AG10803 (cell line): ENCODE results near the gene MAST2.

Experiments
- DNase-seq: peaks from one replicate; pipeline ENCODE4 v3.0.0; 2010; ENCODE audit warnings: low read depth
- H3K4me3 ChIP-seq: 2 replicates; pipeline ENCODE4 v1.5.1; 2011; ENCODE audit warnings: mild to moderate bottlenecking, low read length, control low read depth
- TF ChIP-seq, protein P1 (sequence below): conservative IDR thresholded peaks from 2 replicates; pipeline ENCODE4 v1.5.1; 2011; ENCODE audit warnings: mild to moderate bottlenecking, low read length, control low read depth, inconsistent platforms

The MAST2 gene

DNA sequence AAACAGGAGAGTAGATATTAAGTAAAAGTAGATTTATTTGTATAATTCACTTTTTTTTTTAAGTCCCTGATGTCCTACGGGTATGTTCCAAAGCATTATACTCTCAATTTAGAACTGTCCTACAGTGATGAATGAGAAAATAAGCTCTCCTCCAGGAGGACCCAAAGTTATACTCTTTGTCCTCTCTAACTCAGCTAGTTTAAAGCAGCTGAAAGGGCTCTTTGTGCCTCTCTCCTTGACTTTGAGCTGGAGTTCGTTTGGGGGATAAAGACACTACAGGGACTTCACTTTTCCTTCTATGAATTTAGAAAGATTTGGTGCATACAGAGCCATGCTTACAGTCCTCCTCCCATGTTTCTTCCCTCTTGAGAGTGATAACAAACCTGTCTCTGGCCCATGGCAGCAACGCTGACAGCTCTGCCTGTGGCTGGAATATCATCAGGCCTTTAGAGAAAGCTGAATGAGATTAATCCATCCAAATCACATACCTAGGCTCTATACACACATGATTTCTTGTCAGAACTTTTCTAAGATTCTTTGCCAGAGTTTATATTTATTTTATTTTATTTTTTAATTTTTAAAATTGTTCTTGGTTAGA is 194.7 kb downstream of the MAST2 start:
- no peak for DNase-seq
- TF ChIP-seq, protein P1, sequence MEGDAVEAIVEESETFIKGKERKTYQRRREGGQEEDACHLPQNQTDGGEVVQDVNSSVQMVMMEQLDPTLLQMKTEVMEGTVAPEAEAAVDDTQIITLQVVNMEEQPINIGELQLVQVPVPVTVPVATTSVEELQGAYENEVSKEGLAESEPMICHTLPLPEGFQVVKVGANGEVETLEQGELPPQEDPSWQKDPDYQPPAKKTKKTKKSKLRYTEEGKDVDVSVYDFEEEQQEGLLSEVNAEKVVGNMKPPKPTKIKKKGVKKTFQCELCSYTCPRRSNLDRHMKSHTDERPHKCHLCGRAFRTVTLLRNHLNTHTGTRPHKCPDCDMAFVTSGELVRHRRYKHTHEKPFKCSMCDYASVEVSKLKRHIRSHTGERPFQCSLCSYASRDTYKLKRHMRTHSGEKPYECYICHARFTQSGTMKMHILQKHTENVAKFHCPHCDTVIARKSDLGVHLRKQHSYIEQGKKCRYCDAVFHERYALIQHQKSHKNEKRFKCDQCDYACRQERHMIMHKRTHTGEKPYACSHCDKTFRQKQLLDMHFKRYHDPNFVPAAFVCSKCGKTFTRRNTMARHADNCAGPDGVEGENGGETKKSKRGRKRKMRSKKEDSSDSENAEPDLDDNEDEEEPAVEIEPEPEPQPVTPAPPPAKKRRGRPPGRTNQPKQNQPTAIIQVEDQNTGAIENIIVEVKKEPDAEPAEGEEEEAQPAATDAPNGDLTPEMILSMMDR: no peak

DNA sequence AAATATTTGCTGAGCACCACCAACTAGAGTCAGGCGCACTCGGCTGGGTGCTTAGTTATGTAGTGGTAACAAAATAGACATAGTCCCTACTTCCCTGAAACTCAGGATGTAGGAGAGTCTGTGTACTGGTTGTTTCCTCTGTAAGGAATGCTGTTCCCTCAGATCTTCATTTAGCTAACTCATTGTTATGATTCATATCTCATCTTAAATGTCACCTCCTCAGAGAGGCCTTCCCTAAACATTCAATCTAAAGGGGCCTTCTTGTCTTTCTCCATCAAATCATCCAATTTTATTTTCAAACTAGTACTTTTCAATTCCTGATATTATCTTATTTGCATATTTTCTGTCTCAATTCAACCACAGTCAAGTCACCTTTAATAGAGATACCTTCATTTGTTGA is 196.1 kb downstream of the MAST2 start:
- TF ChIP-seq, protein P1: no peak
- DNase-seq: no peak
- H3K4me3 ChIP-seq: no peak overlapping the region

More for the DNA sequence above, 194.7 kb downstream of the MAST2 start:
- no peak overlapping the region for H3K4me3 ChIP-seq

DNA sequence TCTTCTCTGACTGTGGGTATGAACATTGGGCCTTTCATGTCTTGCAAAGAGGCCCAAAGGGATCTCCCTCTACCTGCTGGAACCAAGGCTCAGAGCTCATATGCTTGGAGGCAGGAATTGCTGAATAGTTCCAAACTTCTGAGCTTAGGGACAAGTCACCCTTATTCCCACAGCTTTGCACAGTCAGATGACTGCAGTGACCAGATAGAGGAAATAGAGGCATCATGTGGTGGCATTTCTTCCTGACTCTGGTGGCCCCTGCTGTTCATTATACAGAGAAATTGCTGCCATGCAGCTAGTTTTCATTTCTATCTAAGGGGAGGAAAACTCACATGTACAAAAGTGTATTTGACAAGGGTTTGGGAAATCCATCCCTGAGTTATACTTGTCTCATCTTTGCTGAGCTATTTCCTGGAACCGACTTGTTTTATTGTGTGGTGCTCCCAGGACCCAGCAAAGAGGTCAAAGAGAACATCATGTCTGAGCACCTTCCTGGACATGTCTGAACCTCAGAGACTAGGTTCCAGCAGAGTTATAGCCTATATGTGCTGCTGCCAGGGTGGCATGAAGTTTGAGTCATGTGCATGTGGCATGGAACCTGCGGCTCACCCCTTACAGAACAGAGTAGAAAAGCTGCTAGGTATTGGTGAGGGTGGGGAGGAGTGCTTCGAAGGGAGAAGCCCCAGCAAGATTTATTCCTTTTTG is 197.8 kb downstream of the MAST2 start:
- no peak for DNase-seq
- TF ChIP-seq, protein P1: no peak
- H3K4me3 ChIP-seq: no peak overlapping the region

DNA sequence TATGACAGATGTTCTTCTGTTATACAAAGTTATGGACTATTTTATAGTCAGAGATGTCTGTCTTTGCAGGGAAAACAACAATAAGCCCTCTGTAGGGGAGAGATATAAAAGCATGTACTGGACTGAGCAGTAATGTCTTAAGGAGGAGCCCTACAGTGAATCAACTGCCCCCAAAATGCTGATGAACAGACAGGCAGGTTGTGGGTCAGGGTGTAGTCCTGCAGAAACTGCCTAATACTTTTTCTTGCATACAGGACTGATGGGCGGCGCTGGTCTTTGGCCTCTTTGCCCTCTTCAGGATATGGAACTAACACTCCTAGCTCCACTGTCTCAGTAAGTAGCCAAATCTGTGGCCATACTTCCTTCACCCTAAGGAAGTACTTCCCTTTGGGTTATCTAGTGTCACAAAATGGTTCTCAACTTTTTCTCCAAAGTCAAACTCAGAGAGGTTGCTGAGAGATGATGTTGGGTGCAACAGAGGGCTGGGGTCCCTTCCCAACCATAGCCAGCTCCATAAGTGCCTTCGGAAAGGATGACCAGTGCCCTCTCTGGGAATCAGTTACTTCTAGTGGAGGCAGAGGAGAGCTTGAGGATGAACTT is 199.2 kb downstream of the MAST2 start:
- TF ChIP-seq, protein P1: no peak
- H3K4me3 ChIP-seq: no peak overlapping the region
- no peak for DNase-seq

DNA sequence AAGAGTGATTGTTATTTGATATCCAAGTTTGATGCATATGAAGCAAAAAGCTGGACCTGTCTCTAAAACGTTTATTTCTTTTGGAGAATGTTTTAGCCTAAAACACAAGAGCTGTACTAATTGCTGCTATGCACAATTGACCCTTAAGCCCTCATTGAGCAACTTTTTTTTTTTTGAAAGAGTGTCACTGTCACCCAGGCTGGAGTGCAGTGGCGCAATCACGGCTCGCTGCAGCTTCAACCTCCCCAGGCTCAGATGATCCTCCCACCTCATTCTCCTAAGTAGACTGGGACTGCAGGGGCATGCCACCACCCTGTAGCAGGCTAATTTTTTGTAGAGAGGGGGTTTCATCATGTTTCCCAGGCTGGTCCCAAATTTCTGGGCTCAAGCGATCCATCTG is 199.9 kb downstream of the MAST2 start:
- no peak for DNase-seq
- no peak overlapping the region for H3K4me3 ChIP-seq
- TF ChIP-seq, protein P1: no peak

DNA sequence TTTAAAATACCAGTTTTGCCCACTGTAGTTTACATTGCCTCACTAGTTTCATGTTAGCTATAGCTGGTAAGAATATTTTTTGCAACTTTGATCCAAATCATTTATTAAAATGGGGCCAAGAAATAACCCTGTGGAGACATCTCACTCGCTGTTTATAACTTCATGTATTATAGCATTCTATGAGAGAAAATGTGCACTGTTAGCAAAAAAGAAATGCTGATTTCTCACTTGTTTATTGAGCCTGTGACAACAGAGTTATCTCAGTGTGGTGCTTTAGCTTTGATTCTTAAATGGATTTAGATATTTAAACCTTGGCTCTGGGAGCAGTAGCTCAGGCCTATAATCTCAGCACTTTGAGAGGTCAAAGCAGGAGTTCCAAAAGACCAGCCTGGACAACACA is 201.1 kb downstream of the MAST2 start:
- DNase-seq: no peak
- TF ChIP-seq, protein P1: no peak
- no peak overlapping the region for H3K4me3 ChIP-seq

DNA sequence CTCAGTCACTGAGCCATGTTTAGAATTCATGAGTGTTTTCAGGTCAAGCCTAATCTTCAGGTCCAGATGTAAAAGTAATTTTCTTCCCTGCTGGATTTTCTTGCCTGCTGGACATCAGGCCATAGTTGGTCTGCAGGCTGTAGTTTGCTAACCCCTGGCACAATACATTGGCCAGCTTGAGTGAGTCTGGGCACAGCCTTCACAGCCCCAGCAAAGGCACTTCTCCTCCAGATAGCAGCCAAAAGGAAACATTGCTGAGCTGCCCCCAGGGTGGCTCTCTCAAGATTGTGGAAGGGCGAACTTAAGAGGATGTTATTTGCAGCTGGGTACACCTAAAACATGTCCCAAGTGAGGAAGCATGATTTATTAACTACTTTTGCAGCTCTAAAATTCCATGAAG is 202.2 kb downstream of the MAST2 start:
- TF ChIP-seq, protein P1: no peak
- no peak overlapping the region for H3K4me3 ChIP-seq
- DNase-seq: no peak
